RWPE1 (cell line): ENCODE data around the gene NUBPL.

Experiments
- CTCF ChIA-PET: fragments of 350-600 bp; sonication (Branson Sonifier 250); formaldehyde crosslinking; extraction: SDS; loops from one replicate; lab custom pipeline; 2021; lab: Yijun Ruan, JAX
- POLR2A ChIA-PET: fragments of 400-600 bp; formaldehyde crosslinking; extraction: SDS; loops from one replicate; lab custom pipeline; 2020; ENCODE audit warnings: antibody characterized with exemption; ENCODE audit not compliant: low non-redundant PET; lab: Yijun Ruan, JAX
- DNase-seq: peaks from one replicate; pipeline ENCODE4 v3.0.0; 2012; ENCODE audit warnings: low spot score
- H3K27ac ChIP-seq: fragments of 450-650 bp; 2 replicates; pipeline ENCODE4 v1.5.1; 2017
- TF ChIP-seq, protein P1 (sequence below): fragments of 450-650 bp; conservative IDR thresholded peaks from 2 replicates; pipeline ENCODE4 v1.5.1; 2017; ENCODE audit warnings: low read depth, mild to moderate bottlenecking

NUBPL gene

DNA sequence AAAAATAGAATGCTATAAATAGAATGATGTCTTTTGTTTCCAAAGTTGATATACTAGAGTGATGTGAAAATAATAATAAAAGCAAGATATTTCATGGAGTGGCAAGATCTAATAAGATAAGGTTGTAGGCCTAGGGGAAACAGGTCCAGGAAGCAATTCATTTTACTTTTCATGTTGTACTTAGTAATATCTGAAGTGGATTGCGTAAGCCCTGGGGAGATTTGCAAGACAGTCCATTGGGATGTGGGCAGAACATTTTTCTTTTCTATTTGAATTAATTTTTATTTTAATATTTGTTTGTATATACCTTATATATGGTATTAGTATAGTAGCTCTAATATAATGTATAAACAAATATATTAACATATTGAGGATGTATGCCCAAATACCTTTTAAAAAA is 7.5 kb downstream of the NUBPL start:
- TF ChIP-seq, protein P1, sequence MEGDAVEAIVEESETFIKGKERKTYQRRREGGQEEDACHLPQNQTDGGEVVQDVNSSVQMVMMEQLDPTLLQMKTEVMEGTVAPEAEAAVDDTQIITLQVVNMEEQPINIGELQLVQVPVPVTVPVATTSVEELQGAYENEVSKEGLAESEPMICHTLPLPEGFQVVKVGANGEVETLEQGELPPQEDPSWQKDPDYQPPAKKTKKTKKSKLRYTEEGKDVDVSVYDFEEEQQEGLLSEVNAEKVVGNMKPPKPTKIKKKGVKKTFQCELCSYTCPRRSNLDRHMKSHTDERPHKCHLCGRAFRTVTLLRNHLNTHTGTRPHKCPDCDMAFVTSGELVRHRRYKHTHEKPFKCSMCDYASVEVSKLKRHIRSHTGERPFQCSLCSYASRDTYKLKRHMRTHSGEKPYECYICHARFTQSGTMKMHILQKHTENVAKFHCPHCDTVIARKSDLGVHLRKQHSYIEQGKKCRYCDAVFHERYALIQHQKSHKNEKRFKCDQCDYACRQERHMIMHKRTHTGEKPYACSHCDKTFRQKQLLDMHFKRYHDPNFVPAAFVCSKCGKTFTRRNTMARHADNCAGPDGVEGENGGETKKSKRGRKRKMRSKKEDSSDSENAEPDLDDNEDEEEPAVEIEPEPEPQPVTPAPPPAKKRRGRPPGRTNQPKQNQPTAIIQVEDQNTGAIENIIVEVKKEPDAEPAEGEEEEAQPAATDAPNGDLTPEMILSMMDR = no peak
- no peak overlapping the region for H3K27ac ChIP-seq
- DNase-seq = no peak
- ChIA-PET POLR2A (no interaction called here), CTCF (no interaction called here)

DNA sequence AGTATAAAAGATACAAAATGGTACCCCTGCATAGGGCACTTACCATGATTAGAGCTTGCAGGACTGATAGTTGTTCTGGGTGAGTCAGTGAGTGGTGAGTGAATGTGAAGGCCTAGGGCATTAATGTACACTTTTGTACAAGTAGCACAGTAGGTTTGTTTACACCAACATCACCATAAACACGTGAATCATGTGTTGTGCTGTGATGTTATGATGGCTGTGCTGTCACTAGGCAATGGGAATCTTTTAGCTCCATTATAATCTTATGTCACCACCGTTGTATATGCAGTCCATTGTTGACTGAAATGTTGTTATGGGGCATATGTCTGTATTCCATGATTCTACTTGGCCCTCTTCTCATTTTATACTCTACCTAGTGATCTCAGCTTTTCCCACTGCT is 11.8 kb downstream of the NUBPL start:
- TF ChIP-seq, protein P1 = no peak
- H3K27ac ChIP-seq = no peak overlapping the region
- CTCF ChIA-PET = interaction anchor here (0.7 kb wide), 1 partner anchor 49 kb away, joined by 3 read pairs; no protein-coding TSS in a partner anchor
- POLR2A ChIA-PET = no interaction called here
- no peak for DNase-seq

GRCh38 chr14:31576949-31577348 is 15.7 kb downstream of the NUBPL start:
- TF ChIP-seq, protein P1 = no peak
- ChIA-PET CTCF (no interaction called here), POLR2A (no interaction called here)
- DNase-seq = no peak
- no peak overlapping the region for H3K27ac ChIP-seq

DNA sequence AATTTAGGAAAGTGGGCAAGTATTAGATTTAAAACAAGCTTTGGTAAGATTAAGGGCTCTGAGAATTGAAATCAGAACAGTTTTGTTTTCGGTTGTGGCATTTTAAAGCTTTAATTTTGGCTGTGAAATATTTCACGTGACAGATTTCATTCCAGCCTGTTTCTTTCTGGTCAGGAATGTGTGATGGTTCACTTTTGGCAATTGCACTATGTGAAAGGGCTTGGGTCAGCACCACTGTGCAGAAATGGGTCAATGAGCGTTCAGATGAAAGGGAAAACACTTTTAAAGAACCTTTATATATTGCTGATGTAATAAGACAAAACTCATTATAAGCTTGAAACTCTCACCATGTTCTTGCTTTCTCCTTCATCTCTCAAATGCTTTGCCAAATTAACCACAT is 17.1 kb downstream of the NUBPL start:
- ChIA-PET POLR2A (no interaction called here), CTCF (interaction anchor here (0.6 kb wide), 1 partner anchor 68 kb away, joined by 5 read pairs; no protein-coding TSS in a partner anchor)
- no peak for DNase-seq
- TF ChIP-seq, protein P1 = no peak
- H3K27ac ChIP-seq = no peak overlapping the region

- POLR2A ChIA-PET = no interaction called here
- no peak for DNase-seq
- TF ChIP-seq, protein P1 = no peak
- H3K27ac ChIP-seq = no peak overlapping the region
- CTCF ChIA-PET = interaction anchor here (0.6 kb wide), 1 partner anchor 252 kb away, joined by 7 read pairs; no protein-coding TSS in a partner anchor
Measured at GRCh38 chr14:31578792-31579501, 17.7 kb downstream of the NUBPL start.

DNA sequence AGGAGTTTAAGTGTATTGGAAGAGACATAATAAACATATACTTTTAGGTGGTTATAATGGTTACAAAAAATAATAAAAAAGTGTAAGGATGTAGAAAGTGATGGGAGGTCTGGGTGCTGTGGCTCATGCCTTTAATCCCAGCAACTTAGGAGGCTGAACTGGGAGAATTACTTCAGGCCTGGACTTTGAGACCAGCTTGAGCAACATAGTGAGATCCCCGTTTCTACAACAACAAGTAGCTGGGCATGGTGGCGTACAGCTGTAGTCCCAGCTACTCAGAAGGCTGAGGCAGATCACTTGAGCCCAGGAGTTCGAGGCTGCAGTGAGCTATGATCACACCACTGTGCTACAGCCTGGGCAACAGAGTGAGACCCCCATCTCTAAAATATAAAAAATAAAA is 19.0 kb downstream of the NUBPL start:
- ChIA-PET POLR2A (no interaction called here), CTCF (no interaction called here)
- no peak overlapping the region for H3K27ac ChIP-seq
- no peak for DNase-seq
- TF ChIP-seq, protein P1 = no peak
